ENCODE data around the gene ZBTB18. TPM values are rescaled to one million over a fixed set of nuclear protein-coding genes. Genes with fewer than 3 reads are reported as not detected.
A peak's percentile ranks its signal among the peaks of the same experiment; 100 is the strongest.

Gene ZBTB18
- total RNA-seq, 1 donor from 2014 or later = 30.1 TPM

GRCh38 chr1:244085891-244086290, 34.8 kb downstream of the ZBTB18 start:
- DNase-seq (ENCODE audit: low spot score) = no peak
- H3K36me3 ChIP-seq = no peaks in the 10 kb centered on the region
- peaks cover 9% of the 10 kb centered on the region for H3K27me3 Mint-ChIP-seq (ENCODE audit: insufficient read depth, low read depth)
- peaks cover 3% of the 10 kb centered on the region for H3K9me3 Mint-ChIP-seq
- H3K79me2 ChIP-seq (ENCODE audit: low read depth) = no peaks in the 10 kb centered on the region
- H3K4me3 ChIP-seq = no peak overlapping the region
- H3K9ac ChIP-seq = no peak overlapping the region
- no peaks in the 10 kb centered on the region for H3K9me3 ChIP-seq (ENCODE audit: low read depth)
- H3K27ac ChIP-seq = no peak overlapping the region
- peaks cover 13% of the 10 kb centered on the region for H3K4me1 Mint-ChIP-seq
- no peak overlapping the region for H3K27ac Mint-ChIP-seq
- TF ChIP-seq EZH2phosphoT487 (IDR thresholded peaks at IDR 0.05) = no peak
- no peak for TF ChIP-seq EZH2 (IDR thresholded peaks at IDR 0.05)
- no peak for TF ChIP-seq CTCF (IDR thresholded peaks at IDR 0.05)
- no peak overlapping the region for H3K4me2 ChIP-seq
- peaks cover 6% of the 10 kb centered on the region for H3F3A ChIP-seq (ENCODE audit: low read depth)
- H3K4me1 ChIP-seq = peaks cover 6% of the 10 kb centered on the region
- H2AFZ ChIP-seq (replicated peaks) = no peak overlapping the region
- H4K20me1 ChIP-seq (ENCODE audit: low read depth) = no peaks in the 10 kb centered on the region
- H3K27me3 ChIP-seq = no peaks in the 10 kb centered on the region
- H3K36me3 Mint-ChIP-seq = no peaks in the 10 kb centered on the region
- H3K4me3 Mint-ChIP-seq = no peak overlapping the region

GRCh38 chr1:244087021-244087560, 36.0 kb downstream of the ZBTB18 start:
- DNase-seq (ENCODE audit: low spot score) = no peak
- TF ChIP-seq CTCF (IDR thresholded peaks at IDR 0.05) (no peak), EZH2phosphoT487 (IDR thresholded peaks at IDR 0.05) (no peak), EZH2 (IDR thresholded peaks at IDR 0.05) (no peak)
- H3K27ac Mint-ChIP-seq = peak overlapping the region; percentile 11
- peaks cover 3% of the 10 kb centered on the region for H3K9me3 Mint-ChIP-seq
- no peak overlapping the region for H3K9ac ChIP-seq
- H3K36me3 Mint-ChIP-seq = no peaks in the 10 kb centered on the region
- H3K4me3 Mint-ChIP-seq = no peak overlapping the region
- H3K27me3 ChIP-seq = no peaks in the 10 kb centered on the region
- H3K36me3 ChIP-seq = no peaks in the 10 kb centered on the region
- H3K9me3 ChIP-seq (ENCODE audit: low read depth) = no peaks in the 10 kb centered on the region
- H3K79me2 ChIP-seq (ENCODE audit: low read depth) = no peaks in the 10 kb centered on the region
- H3K4me1 Mint-ChIP-seq = peaks cover 17% of the 10 kb centered on the region
- H3F3A ChIP-seq (ENCODE audit: low read depth) = peaks cover 6% of the 10 kb centered on the region
- no peaks in the 10 kb centered on the region for H4K20me1 ChIP-seq (ENCODE audit: low read depth)
- no peak overlapping the region for H2AFZ ChIP-seq (replicated peaks)
- H3K27ac ChIP-seq = no peak overlapping the region
- H3K4me2 ChIP-seq = no peak overlapping the region
- peaks cover 6% of the 10 kb centered on the region for H3K4me1 ChIP-seq
- H3K4me3 ChIP-seq = no peak overlapping the region
- H3K27me3 Mint-ChIP-seq (ENCODE audit: insufficient read depth, low read depth) = peaks cover 9% of the 10 kb centered on the region

GRCh38 chr1:244087611-244088010, 36.5 kb downstream of the ZBTB18 start:
- no peak overlapping the region for H3K9ac ChIP-seq
- H3F3A ChIP-seq (ENCODE audit: low read depth) = peaks cover 6% of the 10 kb centered on the region
- Mint-ChIP-seq H3K36me3 (no peaks in the 10 kb centered on the region), H3K27ac (peak overlapping the region; percentile 61), H3K4me3 (no peak overlapping the region), H3K4me1 (peaks cover 17% of the 10 kb centered on the region), H3K27me3 (ENCODE audit: insufficient read depth, low read depth) (peaks cover 9% of the 10 kb centered on the region), H3K9me3 (peaks cover 3% of the 10 kb centered on the region)
- H4K20me1 ChIP-seq (ENCODE audit: low read depth) = no peaks in the 10 kb centered on the region
- no peak overlapping the region for H3K27ac ChIP-seq
- H3K4me2 ChIP-seq = no peak overlapping the region
- H3K4me1 ChIP-seq = peaks cover 6% of the 10 kb centered on the region
- no peak overlapping the region for H2AFZ ChIP-seq (replicated peaks)
- H3K9me3 ChIP-seq (ENCODE audit: low read depth) = no peaks in the 10 kb centered on the region
- no peaks in the 10 kb centered on the region for H3K27me3 ChIP-seq
- TF ChIP-seq EZH2 (IDR thresholded peaks at IDR 0.05) = no peak
- TF ChIP-seq CTCF (IDR thresholded peaks at IDR 0.05) = no peak
- TF ChIP-seq EZH2phosphoT487 (IDR thresholded peaks at IDR 0.05) = no peak
- no peak for DNase-seq (ENCODE audit: low spot score)
- H3K36me3 ChIP-seq = no peaks in the 10 kb centered on the region
- H3K79me2 ChIP-seq (ENCODE audit: low read depth) = no peaks in the 10 kb centered on the region
- H3K4me3 ChIP-seq = no peak overlapping the region

Measured in neural progenitor cell (in vitro differentiated cells).